Left ventricle myocardium superior (tissue), 1 donor: ENCODE measurements around the gene CNGA4. TPM values are rescaled to one million over a fixed set of nuclear protein-coding genes. Genes with fewer than 3 reads are reported as not detected.
A peak's percentile ranks its signal among the peaks of the same experiment; 100 is the strongest.
"Not testable (repeated sequence)": the region's sequence is repeated elsewhere in the genome, so short reads cannot be mapped to it uniquely, and the experiment has no call there.

Experiments
- ATAC-seq: fragments of 200-7000 bp; cut with Tn5 transposase; one replicate; pipeline ENCODE4 v1.9.1; 2020; ENCODE audit warnings: mild to moderate bottlenecking, moderate library complexity
- DNase-seq: peaks from one replicate; pipeline ENCODE4 v3.0.0-alpha.2; 2020
- intact Hi-C: fragments of 100-400 bp; cut with micrococcal nuclease; formaldehyde crosslinking; loops from one replicate; pipeline ENCODE4 v1.11.0; 2022
- total RNA-seq: library from RNA; stranded (reverse); fragmentation: NEBNext Ultra II Directional; extraction: Animal tissue kit (Norgen Biotek cat#: 25700); gene quantifications from one replicate; pipeline ENCODE4 v1.2.1, GENCODE V29; 2021
- donor health status: DM: no; HTN: yes; CAD: no; lungs with severe emphysema.

Gene CNGA4
- total RNA-seq, 1 donor from 2014 or later = not detected

- no peak for DNase-seq
- intact Hi-C loops = no loop called here
- ATAC-seq = no peak
Measured at GRCh38 chr11:6223854-6224253, 15.0 kb upstream of the CNGA4 start.

GRCh38 chr11:6224421-6224820 lies 14.5 kb upstream of the CNGA4 start:
- no peak for DNase-seq
- ATAC-seq = no peak
- intact Hi-C loops = no loop called here

GRCh38 chr11:6225024-6225423 lies 13.9 kb upstream of the CNGA4 start:
- DNase-seq (no peak), ATAC-seq (no peak)
- intact Hi-C loops = no loop called here

GRCh38 chr11:6225896-6226295 lies 13.0 kb upstream of the CNGA4 start:
- intact Hi-C loops = no loop called here
- ATAC-seq = peak; percentile 61
- DNase-seq = no peak

GRCh38 chr11:6228520-6228919 lies 10.4 kb upstream of the CNGA4 start:
- intact Hi-C loops = no loop called here
- ATAC-seq (no peak), DNase-seq (no peak)

GRCh38 chr11:6229911-6230310 lies 9.0 kb upstream of the CNGA4 start:
- DNase-seq (no peak), ATAC-seq (no peak)
- intact Hi-C loops = loop anchor here (10.0 kb wide), 1 partner anchor 85 kb away; no protein-coding TSS in a partner anchor

- DNase-seq (no peak), ATAC-seq (no peak)
- intact Hi-C loops = loop anchor here (10.0 kb wide), 1 partner anchor 82 kb away; no protein-coding TSS in a partner anchor
Measured at GRCh38 chr11:6232899-6233298, 6.0 kb upstream of the CNGA4 start.

GRCh38 chr11:6233984-6234386 lies 4.9 kb upstream of the CNGA4 start:
- no peak for DNase-seq
- intact Hi-C loops = loop anchor here (10.0 kb wide), 1 partner anchor 81 kb away; no protein-coding TSS in a partner anchor
- no peak for ATAC-seq

GRCh38 chr11:6234387-6235107 lies 4.3 kb upstream of the CNGA4 start, which contains the start of gene FHIP1B:
Gene FHIP1B, minus strand, starts transcription at chr11:6234636. Its CDS starts 10,120 bp downstream, at chr11:6224516.
- intact Hi-C loops = loop anchor here (10.0 kb wide), 1 partner anchor 80 kb away; no protein-coding TSS in a partner anchor
- ATAC-seq (peak; percentile 98), DNase-seq (peak; percentile 99)

GRCh38 chr11:6237266-6237665 lies 1.6 kb upstream of the CNGA4 start:
- ATAC-seq (no peak), DNase-seq (no peak)
- intact Hi-C loops = loop anchor here (10.0 kb wide), 1 partner anchor 78 kb away; no protein-coding TSS in a partner anchor

GRCh38 chr11:6237761-6238302 lies 1.1 kb upstream of the CNGA4 start:
- DNase-seq (no peak), ATAC-seq (no peak)
- intact Hi-C loops = loop anchor here (10.0 kb wide), 1 partner anchor 77 kb away; no protein-coding TSS in a partner anchor

GRCh38 chr11:6240139-6240538 lies 1.2 kb downstream of the CNGA4 start:
- ATAC-seq = no peak

GRCh38 chr11:6240781-6241180 lies 1.9 kb downstream of the CNGA4 start:
- intact Hi-C loops = no loop called here
- DNase-seq (no peak), ATAC-seq (no peak)

More at GRCh38 chr11:6240139-6240538, 1.2 kb downstream of the CNGA4 start:
- intact Hi-C loops = no loop called here
- no peak for DNase-seq

- no peak for DNase-seq
- ATAC-seq = no peak
- intact Hi-C loops = no loop called here
Measured at GRCh38 chr11:6241316-6241715, 2.4 kb downstream of the CNGA4 start.

GRCh38 chr11:6245536-6245935 lies 6.6 kb downstream of the CNGA4 start:
- intact Hi-C loops = no loop called here
- ATAC-seq (no peak), DNase-seq (no peak)

GRCh38 chr11:6248248-6248647 lies 9.4 kb downstream of the CNGA4 start:
- intact Hi-C loops = no loop called here
- ATAC-seq = peak; percentile 25
- DNase-seq = no peak

GRCh38 chr11:6248897-6249296 lies 10.0 kb downstream of the CNGA4 start:
- ATAC-seq, intact Hi-C loops, DNase-seq: not testable (repeated sequence)

GRCh38 chr11:6249770-6250555 lies 11.1 kb downstream of the CNGA4 start:
- peak; percentile 80 for DNase-seq
- ATAC-seq = peak; percentile 89
- intact Hi-C loops = no loop called here

GRCh38 chr11:6251120-6251733 lies 12.3 kb downstream of the CNGA4 start:
- peak; percentile 93 for ATAC-seq
- peak; percentile 71 for DNase-seq
- intact Hi-C loops = no loop called here
